NCI-H2171 (cell line): ENCODE measurements around the gene WBP11.
"Not testable (repeated sequence)": the region's sequence is repeated elsewhere in the genome, so short reads cannot be mapped to it uniquely, and the experiment has no call there.

ENCODE experiments used
- DNase-seq: peaks from one replicate; lab custom pipeline; 2025; lab: John Stamatoyannopoulos, UW

Gene WBP11

GRCh38 chr12:14771651-14772137 lies 31.6 kb downstream of the WBP11 start:
- DNase-seq: no peak

GRCh38 chr12:14770496-14771461 lies 32.5 kb downstream of the WBP11 start:
- peak; percentile 59 for DNase-seq

GRCh38 chr12:14769969-14770495 lies 33.2 kb downstream of the WBP11 start:
- peak; percentile 38 for DNase-seq

DNA sequence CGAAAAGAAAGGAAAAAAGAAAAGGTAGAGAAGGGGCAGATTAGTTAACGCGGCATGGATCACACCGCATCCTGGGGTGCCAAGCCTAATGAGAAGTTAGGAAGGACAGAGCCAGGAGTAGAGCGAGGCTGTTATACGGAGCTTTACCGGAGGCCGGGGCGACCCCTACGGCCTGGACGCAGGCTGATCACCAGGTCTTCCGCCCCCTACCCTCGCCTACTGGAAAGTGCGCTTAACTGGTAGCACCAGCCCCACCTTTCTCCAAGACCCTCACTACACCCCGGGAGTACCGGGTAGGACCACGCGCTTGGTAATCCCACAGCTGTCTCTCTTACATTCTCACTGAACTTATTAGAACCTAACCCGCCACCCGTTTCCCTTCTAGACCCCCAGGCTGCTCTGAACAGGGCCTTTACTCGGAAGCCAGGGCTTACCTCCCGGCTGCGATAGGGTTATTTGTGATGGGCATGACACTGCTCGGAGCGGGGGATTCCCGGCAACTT lies 33.8 kb downstream of the WBP11 start:
- no peak for DNase-seq

GRCh38 chr12:14768823-14769405 lies 34.4 kb downstream of the WBP11 start:
- DNase-seq: no peak

DNA sequence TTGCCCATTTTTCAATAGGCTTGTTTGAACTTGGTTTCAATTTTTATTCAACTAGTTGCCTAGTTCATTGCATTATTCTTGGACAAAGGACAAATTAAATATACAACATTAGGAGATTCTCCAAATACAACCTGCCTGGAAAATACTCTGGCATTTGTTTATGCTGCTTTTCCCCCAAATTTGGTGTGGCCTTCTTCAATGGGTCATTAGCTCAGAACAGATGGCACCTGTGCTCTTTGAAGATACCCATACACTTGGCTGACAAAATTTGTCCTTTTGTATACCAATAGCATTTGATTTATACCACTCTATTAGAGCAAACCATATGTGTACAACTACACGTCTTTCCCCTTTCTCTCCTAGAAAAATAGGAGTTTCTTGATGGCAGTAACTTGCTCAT lies 35.7 kb downstream of the WBP11 start:
- DNase-seq: no peak

- DNase-seq: no peak
These were observed 36.5 kb downstream of the WBP11 start for GRCh38 chr12:14766649-14767215.

DNA sequence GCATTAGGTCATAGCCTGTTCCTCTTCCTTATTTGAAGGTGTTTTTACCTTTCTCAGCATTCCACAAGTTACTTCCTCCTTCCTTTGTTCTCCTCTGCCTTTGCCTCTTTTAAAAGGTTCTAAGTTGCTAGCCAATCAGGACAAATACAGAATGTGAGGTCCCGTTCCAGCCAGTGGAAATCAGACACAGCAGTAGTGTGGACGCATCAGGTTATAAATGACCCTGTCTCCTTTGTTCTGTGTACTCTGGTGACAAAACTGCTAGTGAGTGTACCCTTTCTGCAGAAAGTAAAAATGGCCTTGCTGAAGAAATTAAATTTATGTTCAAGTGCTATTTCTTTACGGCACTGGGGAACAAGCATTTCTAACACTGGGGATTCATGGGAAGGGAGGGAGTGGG lies 37.3 kb downstream of the WBP11 start:
- not testable (repeated sequence) for DNase-seq

DNA sequence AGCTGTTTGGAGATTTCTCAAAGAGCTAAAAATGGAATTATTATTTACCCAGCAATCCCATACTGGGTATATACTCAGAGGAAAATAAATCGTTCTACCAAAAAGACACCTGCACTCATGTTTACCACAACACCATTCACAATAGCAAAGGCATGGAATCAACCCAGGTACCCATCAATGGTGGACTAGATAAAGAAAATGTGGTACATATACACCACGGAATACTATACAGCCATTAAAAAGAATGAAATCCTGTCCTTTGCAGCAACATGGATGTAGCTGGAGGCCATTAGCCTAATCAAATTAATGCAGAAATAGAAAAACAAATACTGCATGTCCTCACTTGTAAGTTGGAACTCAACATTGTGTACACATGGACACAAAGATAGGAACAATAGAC lies 37.9 kb downstream of the WBP11 start:
- no peak for DNase-seq

DNA sequence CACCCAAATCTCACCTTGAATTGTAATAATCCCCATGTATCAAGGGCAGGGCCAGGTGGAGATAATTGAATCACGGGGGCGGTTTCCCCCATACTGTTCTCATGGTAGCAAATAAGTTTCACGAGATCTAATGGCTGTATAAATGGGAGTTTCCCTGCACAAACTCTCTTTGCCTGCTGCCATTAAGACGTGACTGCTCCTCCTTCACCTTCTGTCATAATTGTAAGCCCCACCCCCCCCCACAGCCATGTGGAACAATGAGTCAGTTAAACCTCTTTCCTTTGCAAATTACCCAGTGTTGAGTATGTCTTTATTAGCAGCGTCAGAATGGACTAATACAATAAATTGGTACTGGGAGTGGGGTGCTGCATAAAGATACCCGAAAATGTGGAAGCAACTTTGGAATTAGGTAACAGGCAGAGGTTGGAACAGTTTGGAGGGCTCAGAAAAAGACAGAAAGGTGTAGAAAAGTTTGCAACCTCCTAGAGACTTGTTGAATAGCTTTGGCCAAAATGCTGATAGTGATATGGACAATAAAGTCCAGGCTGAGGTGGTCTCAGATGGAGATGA lies 43.5 kb downstream of the WBP11 start:
- not testable (repeated sequence) for DNase-seq

DNA sequence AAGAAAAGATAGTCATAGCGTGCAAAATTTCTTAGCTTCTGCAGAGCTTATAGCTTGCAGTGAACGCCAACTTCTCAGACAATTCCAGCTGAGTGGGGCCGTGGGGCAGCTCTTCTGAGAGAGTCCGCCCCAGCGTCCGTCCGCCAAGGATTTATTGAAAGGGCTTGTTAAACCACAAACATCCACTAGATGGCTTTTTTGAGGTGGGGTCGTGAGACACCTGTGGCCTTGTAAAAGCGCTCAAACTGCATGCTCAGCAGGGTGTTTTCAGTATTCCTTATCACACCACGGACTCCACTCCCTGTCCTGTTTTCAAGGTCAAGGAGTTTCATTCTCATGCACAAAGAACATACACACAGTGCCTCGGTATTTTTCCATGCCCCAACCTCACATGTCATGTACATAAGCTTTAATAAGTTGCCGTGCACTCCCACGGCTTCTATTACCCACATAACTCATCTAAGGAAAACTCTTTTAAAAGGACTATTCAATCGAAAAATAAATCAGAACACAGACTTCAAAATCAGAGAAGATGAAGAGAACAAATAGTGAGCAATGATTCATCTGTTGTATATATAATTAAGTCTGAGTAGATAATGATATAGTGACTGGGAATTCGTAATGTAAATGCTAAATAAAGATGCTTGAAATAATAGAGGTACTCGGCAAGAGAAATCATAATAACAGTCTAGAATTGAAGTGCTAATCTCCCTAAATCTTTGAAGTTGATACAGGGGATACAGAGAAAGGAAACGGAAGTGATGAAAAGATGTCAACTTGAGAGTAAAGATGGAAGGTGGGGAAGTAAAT lies 46.7 kb downstream of the WBP11 start:
- no peak for DNase-seq

- DNase-seq: no peak
These were observed 51.3 kb downstream of the WBP11 start for GRCh38 chr12:14751986-14752385.

DNA sequence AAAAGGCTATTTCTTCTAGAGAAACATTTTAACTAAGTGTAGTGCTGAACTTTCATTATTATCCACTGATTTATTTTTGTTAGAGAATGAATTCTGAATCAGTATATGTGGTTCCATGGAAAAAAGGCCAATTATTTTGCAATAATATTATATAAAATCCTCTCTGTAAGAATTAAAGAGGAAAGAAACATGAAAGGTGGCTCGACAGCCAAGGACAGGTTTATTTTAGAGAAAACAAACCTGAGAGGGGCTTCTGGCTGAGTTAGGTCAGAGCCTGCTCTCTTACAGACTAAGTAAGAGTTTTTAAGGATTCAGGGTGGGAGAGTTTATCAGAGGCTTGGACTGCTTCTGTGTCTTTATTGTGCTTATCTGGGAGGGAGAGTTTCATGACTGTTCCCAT lies 60.2 kb downstream of the WBP11 start:
- no peak for DNase-seq

GRCh38 chr12:14741942-14742341 lies 61.3 kb downstream of the WBP11 start:
- no peak for DNase-seq

DNA sequence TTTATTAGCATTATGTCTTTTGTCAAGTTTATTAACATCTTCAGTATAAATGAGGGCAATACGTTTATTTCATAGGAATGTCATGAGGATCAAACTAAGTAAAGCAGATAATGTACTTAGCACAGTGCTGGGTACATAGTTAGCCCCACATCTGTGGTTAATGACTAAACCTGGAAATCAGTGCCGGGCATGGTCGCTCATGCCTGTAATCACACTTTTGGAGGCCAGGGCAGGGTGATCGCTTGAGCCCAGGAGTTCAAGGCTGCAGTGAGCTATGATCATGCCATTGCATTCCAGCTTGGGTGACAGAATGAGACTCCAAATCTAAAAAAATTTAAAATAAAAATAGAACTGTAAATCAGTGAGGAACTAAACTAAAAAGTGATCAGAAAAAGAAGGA lies 62.1 kb downstream of the WBP11 start:
- DNase-seq: no peak

DNA sequence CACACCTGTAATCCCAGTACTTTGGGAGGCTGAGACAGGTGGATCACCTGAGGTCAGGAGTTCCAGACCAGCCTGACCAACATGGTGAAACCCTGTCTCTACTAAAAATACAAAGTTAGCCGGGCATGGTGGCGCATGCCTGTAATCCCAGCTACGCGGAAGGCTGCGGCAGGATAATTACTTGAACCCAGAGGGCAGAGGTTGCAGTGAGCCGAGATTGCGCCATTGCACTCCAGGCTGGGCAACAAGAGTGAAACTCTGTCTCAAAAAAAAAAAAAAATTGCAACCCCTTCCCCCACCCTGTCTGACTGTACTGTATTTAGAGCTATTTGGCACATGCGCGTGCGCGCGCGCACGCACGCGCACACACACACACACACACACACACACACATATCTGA lies 66.8 kb downstream of the WBP11 start:
- not testable (repeated sequence) for DNase-seq
